ENCODE data around the gene ODAD3.
"Not testable (repeated sequence)": the region's sequence is repeated elsewhere in the genome, so short reads cannot be mapped to it uniquely, and the experiment has no call there.

ODAD3 gene

DNA sequence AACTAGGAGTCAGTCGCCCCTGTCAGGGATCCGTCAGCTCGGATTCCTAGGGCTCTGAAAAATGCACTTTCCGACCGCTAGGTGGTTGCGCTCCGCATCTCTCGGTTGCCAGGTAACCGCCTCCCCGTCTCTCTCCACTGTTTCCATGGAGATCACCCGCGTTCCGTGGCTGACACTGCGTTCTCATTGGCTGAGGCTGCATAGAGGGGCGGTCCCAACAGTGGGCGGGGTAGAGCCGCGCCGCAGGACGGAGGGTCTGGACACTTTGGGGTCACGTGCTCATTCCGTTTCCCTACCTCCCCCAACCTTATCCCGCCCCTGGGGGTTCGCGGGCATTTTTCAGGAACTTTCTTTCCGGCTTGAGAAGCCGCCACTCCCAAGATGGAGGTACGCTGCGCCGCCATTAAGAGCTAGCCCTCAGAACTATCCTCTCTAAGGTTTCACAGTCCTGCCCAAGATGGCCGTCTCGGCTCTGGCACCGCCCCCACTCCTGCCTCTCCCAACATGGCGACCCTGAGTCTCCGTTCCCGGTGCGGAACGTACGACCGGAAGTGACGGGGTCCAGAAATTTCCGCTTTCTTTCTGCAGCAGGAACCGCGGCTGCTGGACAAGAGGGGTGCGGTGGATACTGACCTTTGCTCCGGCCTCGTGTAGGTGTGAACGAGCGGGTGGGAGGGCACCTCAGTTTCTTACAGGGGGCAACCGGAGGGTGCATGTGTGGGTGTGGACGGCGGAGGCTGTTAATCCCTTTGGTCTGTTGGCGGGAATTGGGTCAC is at the start of gene ODAD3, which contains the start of gene PRKCSH:
TSS of gene ODAD3 (minus strand) at position 65 of the 776 bp plus-strand sequence. CDS start 105 bp downstream, outside the sequence.
TSS of gene PRKCSH (plus strand) at position 579 of the 776 bp plus-strand sequence. CDS start 483 bp downstream, outside the sequence.
- H3K36me3 Mint-ChIP-seq, result peaks cover 4% of the 10 kb centered on the region
- peaks cover 21% of the 10 kb centered on the region for H3K4me1 Mint-ChIP-seq
- H3K27ac Mint-ChIP-seq, result peak within 1 kb of the TSS; percentile 95
- no peaks in the 10 kb centered on the region for H3K9me3 Mint-ChIP-seq
- H3K27me3 Mint-ChIP-seq, result no peaks in the 10 kb centered on the region
- H3K4me3 Mint-ChIP-seq, result peak within 1 kb of the TSS; percentile 99

DNA sequence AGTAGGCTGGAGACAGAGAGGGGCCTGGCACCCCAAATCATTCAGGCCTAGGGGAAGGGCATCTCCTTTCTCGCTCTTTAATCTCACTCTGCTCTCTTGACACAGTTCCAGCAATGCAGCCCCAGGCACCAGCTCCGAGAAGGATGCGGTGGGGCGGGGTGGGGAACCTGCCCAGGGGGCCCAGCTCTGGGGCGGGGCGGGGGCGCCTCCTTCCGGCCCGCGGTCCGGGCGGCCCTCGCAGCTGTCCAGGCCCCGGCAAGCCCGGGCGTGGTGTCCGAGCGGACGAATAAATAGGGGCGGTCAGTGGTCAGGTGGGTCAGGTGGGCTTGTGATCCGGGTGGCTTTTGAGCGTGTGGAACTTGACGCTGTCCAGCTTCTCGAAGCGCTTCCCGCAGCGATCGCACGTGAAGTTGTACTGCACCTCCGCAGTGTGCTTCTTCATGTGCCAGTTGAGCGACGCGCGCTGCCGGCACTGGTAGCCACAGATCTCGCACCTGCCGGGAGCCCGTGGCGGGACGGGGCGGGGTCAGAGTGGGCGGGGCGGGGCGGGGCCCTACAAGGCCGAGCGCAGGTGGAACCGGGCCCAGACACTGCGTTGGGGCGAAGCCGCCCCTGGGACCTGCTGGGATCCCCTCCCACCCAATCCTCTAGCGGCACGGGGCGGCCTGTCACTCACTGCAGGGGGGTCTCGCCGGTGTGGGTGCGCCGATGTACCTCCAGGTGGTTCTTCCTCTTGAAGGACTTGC is 48.6 kb upstream of the ODAD3 start:
- Mint-ChIP-seq H3K27ac (no peak overlapping the region), H3K27me3 (peaks cover 18% of the 10 kb centered on the region), H3K4me3 (no peak overlapping the region), H3K4me1 (peaks cover 18% of the 10 kb centered on the region), H3K9me3 (no peaks in the 10 kb centered on the region), H3K36me3 (peaks cover 7% of the 10 kb centered on the region)

DNA sequence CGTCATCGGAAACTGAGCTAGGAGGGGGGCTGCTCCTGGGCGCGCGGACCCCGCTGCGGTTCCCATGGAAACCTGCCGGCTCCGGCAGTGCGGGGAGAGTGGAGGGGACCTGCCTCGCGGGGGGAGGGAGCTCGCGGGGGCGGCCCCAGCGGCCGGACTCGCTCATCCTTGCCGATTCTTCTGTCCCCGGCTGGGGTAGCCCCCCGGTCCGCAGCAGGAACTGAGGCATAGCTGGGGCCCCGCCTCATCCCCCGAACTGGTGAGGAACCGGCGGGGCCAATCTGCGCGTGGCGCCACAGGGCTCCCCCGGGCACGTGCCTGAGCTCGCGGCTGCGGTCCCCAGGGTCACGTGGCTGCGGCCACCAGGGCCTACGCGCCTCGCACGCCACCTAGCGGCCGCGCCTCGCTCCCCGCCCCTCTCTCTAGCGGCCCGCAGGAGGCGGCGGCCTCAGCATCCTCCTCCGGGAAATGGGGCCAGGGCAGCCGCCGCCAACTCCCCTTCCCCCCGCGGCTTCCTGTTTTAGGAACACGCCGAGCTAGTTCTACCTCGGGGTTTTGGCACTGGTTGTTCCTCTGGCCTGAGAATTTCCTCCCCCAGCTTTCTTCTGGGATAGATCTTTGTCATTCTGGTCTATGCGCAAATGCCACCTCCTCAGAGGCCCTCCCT is 47.6 kb upstream of the ODAD3 start:
- H3K27ac Mint-ChIP-seq, result peak overlapping the region; percentile 70
- peaks cover 7% of the 10 kb centered on the region for H3K36me3 Mint-ChIP-seq
- no peaks in the 10 kb centered on the region for H3K9me3 Mint-ChIP-seq
- H3K4me1 Mint-ChIP-seq, result peaks cover 18% of the 10 kb centered on the region
- peaks cover 20% of the 10 kb centered on the region for H3K27me3 Mint-ChIP-seq
- peak overlapping the region; percentile 76 for H3K4me3 Mint-ChIP-seq

DNA sequence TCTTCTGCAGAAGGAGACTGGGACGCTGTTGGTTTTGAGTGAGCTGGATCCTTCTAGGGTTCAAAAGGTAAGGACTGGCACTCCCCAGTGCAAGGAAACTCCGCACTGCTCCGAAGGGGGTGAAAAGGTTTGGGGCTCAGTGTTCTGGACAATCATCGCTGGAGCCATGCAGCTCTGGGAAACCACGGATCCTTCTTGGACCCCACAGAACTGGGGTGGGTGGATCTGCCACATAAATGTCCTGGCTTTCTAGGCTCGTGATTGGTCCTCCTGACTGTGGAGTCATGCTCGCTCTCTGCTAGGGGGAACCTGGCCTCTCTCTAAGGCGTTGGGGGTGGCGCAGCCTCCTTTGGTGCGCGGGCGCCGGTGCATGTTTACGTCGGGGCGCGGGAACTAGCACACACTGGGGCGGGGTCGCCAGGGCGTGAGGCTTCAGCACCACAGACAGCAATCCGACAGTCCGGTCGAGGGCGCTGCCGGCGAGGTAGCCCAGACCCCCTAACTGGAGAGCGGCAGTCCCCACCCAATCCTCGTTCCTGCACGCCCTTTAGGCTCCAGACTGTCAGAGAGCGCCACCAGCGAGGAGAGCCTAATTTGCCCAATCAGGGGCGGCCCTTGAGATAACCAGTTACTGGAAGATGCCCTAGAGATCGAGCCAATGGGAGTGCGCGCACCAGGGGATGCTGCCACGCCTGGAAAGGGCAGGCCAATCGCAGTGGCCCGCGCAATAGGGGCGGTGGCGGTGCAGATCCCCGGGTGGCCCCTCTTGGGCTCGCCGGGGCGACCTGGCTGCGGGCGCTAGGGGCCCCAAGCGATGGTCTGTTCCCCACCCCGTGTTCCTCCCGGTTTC is 46.8 kb upstream of the ODAD3 start:
- no peaks in the 10 kb centered on the region for H3K9me3 Mint-ChIP-seq
- H3K4me1 Mint-ChIP-seq, result peaks cover 18% of the 10 kb centered on the region
- peaks cover 7% of the 10 kb centered on the region for H3K36me3 Mint-ChIP-seq
- H3K27ac Mint-ChIP-seq, result peak overlapping the region; percentile 70
- peak overlapping the region; percentile 76 for H3K4me3 Mint-ChIP-seq
- H3K27me3 Mint-ChIP-seq, result peaks cover 20% of the 10 kb centered on the region

DNA sequence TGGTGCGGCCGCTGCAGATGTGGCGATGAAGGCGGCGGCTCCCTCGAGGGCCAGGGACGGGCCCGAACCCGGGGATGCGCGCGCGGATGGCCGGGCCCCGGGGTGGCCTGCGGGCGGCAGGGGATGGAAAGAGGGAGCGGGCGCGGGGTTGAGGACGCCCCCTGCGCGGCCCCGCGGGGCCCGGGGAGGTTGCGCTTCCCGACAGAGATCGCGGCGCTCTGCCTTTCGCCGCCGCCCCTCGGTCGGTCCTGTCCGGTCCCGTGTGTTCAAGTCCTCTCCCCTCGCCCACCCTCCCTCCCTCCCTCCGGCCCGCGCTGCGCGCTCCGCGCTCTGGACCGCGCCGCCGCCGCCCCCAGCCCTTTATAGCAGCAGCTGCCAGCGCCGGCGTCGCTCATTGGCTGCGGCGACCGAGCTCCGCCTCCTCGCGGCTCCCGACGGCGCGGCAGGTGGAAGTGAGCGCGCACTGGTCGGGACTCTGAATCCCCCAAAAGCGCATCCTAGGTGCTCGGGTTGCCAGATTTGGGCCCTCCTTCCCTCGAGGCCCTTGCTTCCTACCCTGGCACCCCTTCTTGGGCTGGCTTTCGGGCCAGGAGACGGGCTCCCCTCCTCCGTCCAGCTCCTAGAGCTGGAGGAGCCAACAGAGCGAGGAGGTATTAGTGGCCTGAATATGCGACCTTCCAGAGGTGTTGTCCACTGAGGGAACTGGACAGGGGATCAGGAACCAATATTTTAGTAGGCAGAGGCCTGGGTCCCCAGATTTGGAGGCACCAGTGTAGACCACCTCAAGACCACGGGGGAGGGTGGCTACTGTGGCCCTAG is 46.0 kb upstream of the ODAD3 start, which contains the start of gene ELAVL3:
TSS of gene ELAVL3 (minus strand) at position 332 of the 819 bp plus-strand sequence. CDS start 438 bp downstream, outside the sequence.
- no peaks in the 10 kb centered on the region for H3K9me3 Mint-ChIP-seq
- peak within 1 kb of the TSS; percentile 76 for H3K4me3 Mint-ChIP-seq
- H3K27me3 Mint-ChIP-seq, result peaks cover 20% of the 10 kb centered on the region
- H3K4me1 Mint-ChIP-seq, result peaks cover 18% of the 10 kb centered on the region
- no peak within 1 kb of the TSS for H3K27ac Mint-ChIP-seq
- peaks cover 7% of the 10 kb centered on the region for H3K36me3 Mint-ChIP-seq

DNA sequence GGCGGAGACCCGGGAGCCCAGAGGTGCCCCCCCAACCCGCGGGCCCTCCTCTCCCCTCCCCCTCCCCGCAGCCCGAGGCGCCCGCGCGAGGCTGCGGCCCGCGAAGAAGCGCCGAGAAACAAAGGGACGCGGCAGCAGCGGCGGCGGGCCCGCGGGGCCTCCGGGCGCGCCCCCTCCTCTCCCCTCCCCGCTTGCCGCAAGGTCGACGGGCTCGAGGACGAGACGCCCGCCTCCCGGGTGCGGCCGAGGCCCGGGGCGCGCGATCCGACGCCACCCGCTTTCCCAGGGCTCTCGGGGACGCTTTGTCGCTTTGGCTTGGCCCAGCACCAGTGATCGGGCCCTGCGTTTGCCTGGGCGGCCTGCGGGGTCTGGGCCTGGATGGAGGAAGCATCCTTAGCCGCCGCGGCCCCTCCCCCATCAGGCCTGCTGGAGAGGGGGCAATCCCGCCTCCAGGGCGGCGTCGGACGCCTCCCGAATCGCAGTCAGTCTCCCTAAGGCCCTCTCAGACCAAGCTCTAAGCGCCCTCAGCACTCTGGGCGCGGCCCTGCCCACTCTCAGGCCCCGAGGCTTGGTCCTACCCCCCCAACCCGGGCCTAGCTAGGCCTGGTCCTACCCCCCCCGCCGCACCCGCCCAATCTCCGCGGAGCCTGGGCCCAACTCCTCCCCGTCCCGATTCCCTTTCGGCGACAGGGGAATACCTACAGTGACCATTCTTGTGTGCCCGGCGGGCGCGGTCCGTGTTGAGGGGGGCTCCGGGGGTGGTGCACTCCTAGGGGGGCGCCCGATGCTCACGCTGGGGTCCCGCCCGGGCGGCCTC is 45.2 kb upstream of the ODAD3 start:
- Mint-ChIP-seq H3K36me3 (peaks cover 5% of the 10 kb centered on the region), H3K27ac (no peak overlapping the region), H3K27me3 (peaks cover 19% of the 10 kb centered on the region), H3K4me1 (peaks cover 18% of the 10 kb centered on the region), H3K9me3 (no peaks in the 10 kb centered on the region), H3K4me3 (no peak overlapping the region)

DNA sequence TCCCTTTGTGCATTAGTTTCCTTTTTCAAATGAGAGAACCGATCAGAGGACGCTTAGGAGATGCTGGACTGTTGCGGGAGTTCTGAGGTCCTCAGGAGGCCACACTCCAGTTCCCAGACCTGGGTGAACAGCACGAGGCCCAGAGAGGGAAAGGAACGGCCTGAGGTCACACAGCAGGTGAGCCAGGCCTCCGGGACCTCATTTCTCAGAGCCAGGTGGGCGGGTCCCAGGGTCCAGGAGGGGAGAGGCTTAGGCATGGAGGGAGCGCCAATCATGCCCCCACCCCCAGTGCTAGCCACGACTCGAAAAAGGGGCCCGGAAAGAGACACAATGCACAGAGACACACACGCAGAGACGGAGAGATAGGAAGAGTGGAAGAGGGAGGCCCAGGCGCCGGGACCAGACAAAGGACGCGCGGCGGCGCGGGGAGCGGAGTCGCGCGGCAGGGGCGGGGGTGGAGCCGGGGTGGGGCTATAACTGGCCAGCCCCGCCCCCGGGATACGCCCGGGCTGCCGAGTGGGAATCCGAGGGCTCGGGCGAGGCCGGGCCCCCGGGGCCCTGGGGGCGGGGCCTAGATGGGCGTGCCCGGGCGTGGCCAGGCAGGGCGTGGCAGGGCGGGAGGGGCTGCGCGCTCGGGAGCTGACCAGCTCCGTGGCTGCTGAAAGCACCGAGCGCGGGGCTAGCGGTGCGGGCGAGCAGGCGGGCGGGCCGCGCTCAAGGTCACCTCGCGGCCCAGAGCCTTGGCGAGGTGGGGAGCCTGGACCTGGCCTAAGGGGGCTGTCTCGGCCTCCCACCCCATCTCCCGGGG is 44.4 kb upstream of the ODAD3 start:
- H3K27ac Mint-ChIP-seq, result no peak overlapping the region
- no peaks in the 10 kb centered on the region for H3K9me3 Mint-ChIP-seq
- peaks cover 17% of the 10 kb centered on the region for H3K27me3 Mint-ChIP-seq
- H3K36me3 Mint-ChIP-seq, result peaks cover 3% of the 10 kb centered on the region
- peaks cover 18% of the 10 kb centered on the region for H3K4me1 Mint-ChIP-seq
- peak overlapping the region; percentile 57 for H3K4me3 Mint-ChIP-seq

DNA sequence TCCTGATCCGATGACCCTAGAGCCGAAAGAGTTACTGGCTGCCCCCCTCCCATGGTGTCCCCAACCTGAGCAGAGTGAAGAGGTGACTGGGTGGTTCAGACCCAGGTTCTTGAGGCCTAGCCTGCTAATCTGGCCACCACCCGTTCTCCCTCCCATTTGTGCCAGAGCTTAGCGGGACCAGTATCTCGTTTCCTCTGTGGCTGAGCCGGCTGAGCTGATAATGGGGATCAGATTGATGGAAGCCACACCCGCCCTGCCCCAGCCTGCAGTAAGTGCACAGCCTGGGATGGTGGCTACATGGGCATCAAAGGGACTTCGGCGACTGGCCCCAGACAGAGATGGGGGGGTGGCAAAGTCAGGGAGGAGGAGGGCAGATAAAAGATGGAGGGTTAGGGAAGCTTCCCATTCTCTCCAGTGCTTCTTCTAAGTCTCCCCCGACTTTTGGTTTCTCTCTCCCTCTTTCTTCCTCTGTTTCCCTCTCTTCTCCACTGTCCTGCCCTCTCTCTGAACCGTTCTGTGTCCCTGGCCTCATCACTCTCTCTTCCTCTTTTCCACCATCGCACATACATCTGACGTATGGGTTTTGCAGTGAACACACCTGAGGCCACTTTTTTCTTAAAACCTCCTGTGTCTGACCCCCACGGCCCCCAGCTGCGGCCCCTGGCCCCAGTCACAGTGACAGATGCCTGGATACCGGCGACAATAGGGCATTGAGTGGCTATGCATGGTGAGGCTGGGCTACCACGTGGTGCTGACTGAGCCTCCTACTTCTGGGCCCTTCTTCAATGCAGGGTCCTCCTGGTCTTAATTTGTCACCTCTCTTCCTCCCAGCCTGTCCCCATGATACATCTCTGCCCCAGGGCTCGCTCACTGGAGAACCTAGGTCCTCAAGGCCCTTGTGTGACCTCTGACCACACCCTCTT is 43.5 kb upstream of the ODAD3 start:
- Mint-ChIP-seq H3K27me3 (peaks cover 17% of the 10 kb centered on the region), H3K27ac (no peak overlapping the region), H3K9me3 (no peaks in the 10 kb centered on the region), H3K36me3 (no peaks in the 10 kb centered on the region), H3K4me1 (peaks cover 18% of the 10 kb centered on the region), H3K4me3 (no peak overlapping the region)

DNA sequence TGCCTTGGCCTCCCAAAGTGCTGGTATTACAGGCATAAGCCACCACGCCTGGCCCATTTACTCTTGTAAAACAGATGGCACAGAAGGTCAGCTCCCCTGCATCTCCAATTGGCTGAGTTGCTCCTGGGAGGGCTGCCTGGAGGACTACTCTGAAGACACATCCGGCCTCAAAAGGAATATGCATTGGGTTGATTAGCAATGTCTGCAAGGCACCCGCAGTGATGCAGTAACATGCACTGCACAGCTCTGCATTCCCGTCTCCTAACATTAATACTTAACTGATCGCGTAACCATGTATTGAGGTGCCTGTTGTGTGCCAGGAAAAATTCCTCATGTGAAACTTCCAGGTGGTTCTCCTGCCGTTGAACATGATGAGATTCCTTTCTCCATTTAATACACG is 40.9 kb upstream of the ODAD3 start:
- Mint-ChIP-seq H3K4me1 (peaks cover 4% of the 10 kb centered on the region), H3K27ac (no peak overlapping the region), H3K4me3 (no peak overlapping the region), H3K36me3 (no peaks in the 10 kb centered on the region), H3K27me3 (peaks cover 7% of the 10 kb centered on the region), H3K9me3 (no peaks in the 10 kb centered on the region)

DNA sequence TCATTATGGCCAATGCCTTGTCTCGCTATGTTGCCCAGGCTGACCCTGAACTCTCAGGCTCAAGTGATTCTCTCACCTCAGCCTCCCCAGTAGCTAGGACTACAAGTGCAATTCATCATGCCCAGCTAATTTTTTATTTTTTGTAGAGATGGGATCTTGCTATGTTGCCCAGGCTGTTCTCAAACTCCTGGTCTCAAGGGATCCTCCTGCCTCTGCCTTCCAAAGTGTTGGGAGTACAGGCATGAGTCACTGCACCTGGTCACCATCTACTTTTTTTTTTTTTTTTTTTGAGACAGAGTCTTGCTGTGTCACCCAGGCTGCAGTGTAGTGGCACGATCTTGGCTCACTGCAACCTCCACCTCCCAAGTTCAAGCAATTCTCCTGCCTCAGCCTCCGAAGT is 40.4 kb upstream of the ODAD3 start:
- H3K4me1 Mint-ChIP-seq, H3K9me3 Mint-ChIP-seq, H3K27ac Mint-ChIP-seq, H3K4me3 Mint-ChIP-seq, H3K36me3 Mint-ChIP-seq, H3K27me3 Mint-ChIP-seq: not testable (repeated sequence)

DNA sequence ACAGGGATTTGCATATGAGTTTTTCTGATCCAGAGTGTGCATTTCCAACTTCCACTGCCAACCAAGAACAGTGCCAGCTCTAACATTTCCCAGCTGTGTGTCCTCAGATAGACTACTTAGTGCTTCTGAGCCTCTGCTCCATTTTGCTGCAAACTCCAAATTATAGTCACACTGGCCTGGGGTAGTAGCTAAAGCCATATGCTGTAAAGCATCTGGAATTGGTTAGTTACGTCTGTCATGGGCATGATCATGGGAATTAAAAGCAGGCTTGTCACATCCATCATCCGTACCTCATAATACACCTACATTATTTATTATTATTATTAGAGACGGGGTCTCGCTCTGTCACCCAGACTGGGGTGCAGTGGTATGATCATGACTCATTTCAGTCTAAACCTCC is 38.8 kb upstream of the ODAD3 start:
- Mint-ChIP-seq H3K36me3 (no peaks in the 10 kb centered on the region), H3K9me3 (no peaks in the 10 kb centered on the region), H3K4me1 (no peaks in the 10 kb centered on the region), H3K27ac (no peak overlapping the region), H3K27me3 (peaks cover 2% of the 10 kb centered on the region), H3K4me3 (no peak overlapping the region)

DNA sequence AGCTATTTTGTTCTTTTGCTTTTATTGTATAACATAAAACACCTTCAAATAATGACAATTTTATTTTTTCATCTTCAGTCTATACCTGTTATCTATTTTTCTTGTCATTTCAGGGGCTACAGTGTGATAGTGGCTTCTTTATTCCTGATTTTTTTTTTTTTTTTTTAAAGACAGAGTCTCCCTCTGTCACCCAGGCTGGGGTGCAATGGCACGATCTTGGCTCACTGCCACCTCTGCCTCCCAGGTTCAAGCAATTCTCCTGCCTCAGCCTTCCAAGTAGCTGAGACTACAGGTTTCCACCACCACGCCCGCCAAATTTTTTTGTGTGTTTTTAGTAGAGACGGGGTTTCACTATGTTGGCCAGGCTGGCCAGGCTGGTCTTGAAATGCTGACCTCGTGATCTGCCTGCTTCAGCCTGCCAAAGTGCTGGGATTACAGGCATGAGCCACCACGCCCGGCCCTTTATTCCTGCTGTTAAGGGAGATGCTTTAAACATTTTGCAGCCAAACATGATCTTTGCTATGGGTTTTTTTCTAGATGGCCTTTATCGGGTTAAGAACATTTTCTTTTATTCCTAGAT is 33.4 kb upstream of the ODAD3 start:
- H3K36me3 Mint-ChIP-seq, H3K27me3 Mint-ChIP-seq, H3K4me3 Mint-ChIP-seq, H3K4me1 Mint-ChIP-seq, H3K9me3 Mint-ChIP-seq, H3K27ac Mint-ChIP-seq: not testable (repeated sequence)

Data from activated naive CD4-positive, alpha-beta T cell treated with anti-CD3 and anti-CD28 coated beads, Interleukin-2, amount 50 U/mL, for 24 hours (primary cell).